WTC11 (cell line): ENCODE measurements around the gene OPRL1.

Experiments
- ARID4B ChIP-seq: sonication (generic); formaldehyde crosslinking; IDR thresholded peaks from 2 replicates; pipeline ENCODE4 v1.8.0; 2023; ENCODE audit warnings: missing genetic modification reagents, mild to moderate bottlenecking, borderline replicate concordance
- CREB1 ChIP-seq: sonication (generic); formaldehyde crosslinking; IDR thresholded peaks from 2 replicates; pipeline ENCODE4 v1.8.0; 2023; ENCODE audit warnings: mild to moderate bottlenecking, missing genetic modification reagents
- CREM ChIP-seq: sonication (generic); formaldehyde crosslinking; IDR thresholded peaks from 2 replicates; pipeline ENCODE4 v1.8.1; 2022; ENCODE audit warnings: mild to moderate bottlenecking, missing genetic modification reagents, moderate library complexity
- FOXJ3 ChIP-seq: sonication (generic); formaldehyde crosslinking; IDR thresholded peaks from 2 replicates; pipeline ENCODE4 v1.9.0; 2021; ENCODE audit warnings: missing genetic modification reagents, mild to moderate bottlenecking, borderline replicate concordance
- FOXP1 ChIP-seq: sonication (generic); formaldehyde crosslinking; IDR thresholded peaks from 2 replicates; pipeline ENCODE4 v1.8.0; 2022; ENCODE audit warnings: missing genetic modification reagents, mild to moderate bottlenecking, moderate library complexity, borderline replicate concordance
- MLX ChIP-seq: sonication (generic); formaldehyde crosslinking; IDR thresholded peaks from 2 replicates; pipeline ENCODE4 v1.8.1; 2023; ENCODE audit warnings: mild to moderate bottlenecking, missing genetic modification reagents, moderate library complexity
- PRRX2 ChIP-seq: fragments of 250-450 bp; sonication (Bioruptor Pico); IDR thresholded peaks from 2 replicates; pipeline ENCODE4 v1.8.0; 2021; ENCODE audit warnings: mild to moderate bottlenecking
- RELA ChIP-seq: sonication (generic); formaldehyde crosslinking; IDR thresholded peaks from 2 replicates; pipeline ENCODE4 v1.8.1; 2022; ENCODE audit warnings: missing genetic modification reagents, mild to moderate bottlenecking, borderline replicate concordance
- TEAD4 ChIP-seq: sonication (generic); formaldehyde crosslinking; IDR thresholded peaks from 2 replicates; pipeline ENCODE4 v1.8.0; 2022; ENCODE audit warnings: mild to moderate bottlenecking, missing genetic modification reagents
- TF ChIP-seq, protein P1 (sequence below): sonication (generic); formaldehyde crosslinking; IDR thresholded peaks from 2 replicates; pipeline ENCODE4 v1.8.0; 2022; ENCODE audit warnings: missing genetic modification reagents
- TF ChIP-seq, protein P2 (sequence below): fragments of 200-600 bp; IDR thresholded peaks from 2 replicates; pipeline ENCODE4 v1.8.0; 2022; ENCODE audit warnings: antibody characterized with exemption
- TF ChIP-seq, protein P3 (sequence below): sonication (generic); formaldehyde crosslinking; IDR thresholded peaks from 2 replicates; pipeline ENCODE4 v1.8.1; 2023; ENCODE audit warnings: mild to moderate bottlenecking, missing genetic modification reagents, moderate library complexity

DNA sequence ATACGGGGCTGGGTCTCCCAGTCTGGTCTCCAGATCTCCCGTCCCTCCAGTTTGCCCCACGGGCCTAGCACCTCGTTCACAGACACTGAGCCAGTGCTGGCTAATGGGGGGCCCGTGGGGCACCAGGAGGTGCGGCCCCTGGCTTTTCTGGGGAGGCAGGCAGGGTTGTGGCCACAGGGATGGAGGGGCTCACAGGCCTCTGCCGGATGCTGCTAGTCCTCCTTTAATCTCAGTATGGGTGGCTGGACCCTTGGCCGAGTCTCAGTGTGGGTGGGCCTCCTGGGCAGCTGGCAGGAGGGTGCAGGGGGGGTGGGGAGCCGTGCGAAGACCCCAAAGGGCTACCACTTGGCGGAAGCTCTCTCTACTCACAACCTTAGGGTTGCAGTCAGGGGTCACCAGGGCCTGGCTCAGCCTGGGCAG lies 28.8 kb upstream of the OPRL1 start:
- TF ChIP-seq, protein P1, sequence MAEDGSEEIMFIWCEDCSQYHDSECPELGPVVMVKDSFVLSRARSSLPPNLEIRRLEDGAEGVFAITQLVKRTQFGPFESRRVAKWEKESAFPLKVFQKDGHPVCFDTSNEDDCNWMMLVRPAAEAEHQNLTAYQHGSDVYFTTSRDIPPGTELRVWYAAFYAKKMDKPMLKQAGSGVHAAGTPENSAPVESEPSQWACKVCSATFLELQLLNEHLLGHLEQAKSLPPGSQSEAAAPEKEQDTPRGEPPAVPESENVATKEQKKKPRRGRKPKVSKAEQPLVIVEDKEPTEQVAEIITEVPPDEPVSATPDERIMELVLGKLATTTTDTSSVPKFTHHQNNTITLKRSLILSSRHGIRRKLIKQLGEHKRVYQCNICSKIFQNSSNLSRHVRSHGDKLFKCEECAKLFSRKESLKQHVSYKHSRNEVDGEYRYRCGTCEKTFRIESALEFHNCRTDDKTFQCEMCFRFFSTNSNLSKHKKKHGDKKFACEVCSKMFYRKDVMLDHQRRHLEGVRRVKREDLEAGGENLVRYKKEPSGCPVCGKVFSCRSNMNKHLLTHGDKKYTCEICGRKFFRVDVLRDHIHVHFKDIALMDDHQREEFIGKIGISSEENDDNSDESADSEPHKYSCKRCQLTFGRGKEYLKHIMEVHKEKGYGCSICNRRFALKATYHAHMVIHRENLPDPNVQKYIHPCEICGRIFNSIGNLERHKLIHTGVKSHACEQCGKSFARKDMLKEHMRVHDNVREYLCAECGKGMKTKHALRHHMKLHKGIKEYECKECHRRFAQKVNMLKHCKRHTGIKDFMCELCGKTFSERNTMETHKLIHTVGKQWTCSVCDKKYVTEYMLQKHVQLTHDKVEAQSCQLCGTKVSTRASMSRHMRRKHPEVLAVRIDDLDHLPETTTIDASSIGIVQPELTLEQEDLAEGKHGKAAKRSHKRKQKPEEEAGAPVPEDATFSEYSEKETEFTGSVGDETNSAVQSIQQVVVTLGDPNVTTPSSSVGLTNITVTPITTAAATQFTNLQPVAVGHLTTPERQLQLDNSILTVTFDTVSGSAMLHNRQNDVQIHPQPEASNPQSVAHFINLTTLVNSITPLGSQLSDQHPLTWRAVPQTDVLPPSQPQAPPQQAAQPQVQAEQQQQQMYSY: no peak
- TF ChIP-seq, protein P2, sequence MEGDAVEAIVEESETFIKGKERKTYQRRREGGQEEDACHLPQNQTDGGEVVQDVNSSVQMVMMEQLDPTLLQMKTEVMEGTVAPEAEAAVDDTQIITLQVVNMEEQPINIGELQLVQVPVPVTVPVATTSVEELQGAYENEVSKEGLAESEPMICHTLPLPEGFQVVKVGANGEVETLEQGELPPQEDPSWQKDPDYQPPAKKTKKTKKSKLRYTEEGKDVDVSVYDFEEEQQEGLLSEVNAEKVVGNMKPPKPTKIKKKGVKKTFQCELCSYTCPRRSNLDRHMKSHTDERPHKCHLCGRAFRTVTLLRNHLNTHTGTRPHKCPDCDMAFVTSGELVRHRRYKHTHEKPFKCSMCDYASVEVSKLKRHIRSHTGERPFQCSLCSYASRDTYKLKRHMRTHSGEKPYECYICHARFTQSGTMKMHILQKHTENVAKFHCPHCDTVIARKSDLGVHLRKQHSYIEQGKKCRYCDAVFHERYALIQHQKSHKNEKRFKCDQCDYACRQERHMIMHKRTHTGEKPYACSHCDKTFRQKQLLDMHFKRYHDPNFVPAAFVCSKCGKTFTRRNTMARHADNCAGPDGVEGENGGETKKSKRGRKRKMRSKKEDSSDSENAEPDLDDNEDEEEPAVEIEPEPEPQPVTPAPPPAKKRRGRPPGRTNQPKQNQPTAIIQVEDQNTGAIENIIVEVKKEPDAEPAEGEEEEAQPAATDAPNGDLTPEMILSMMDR: no peak
- TF ChIP-seq, protein P3, sequence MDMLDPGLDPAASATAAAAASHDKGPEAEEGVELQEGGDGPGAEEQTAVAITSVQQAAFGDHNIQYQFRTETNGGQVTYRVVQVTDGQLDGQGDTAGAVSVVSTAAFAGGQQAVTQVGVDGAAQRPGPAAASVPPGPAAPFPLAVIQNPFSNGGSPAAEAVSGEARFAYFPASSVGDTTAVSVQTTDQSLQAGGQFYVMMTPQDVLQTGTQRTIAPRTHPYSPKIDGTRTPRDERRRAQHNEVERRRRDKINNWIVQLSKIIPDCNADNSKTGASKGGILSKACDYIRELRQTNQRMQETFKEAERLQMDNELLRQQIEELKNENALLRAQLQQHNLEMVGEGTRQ (CRISPR knock-in tag): no peak
- TF ChIP-seq CREB1 (CRISPR knock-in tag) (no peak), RELA (CRISPR knock-in tag) (no peak), PRRX2 (CRISPR knock-in tag) (no peak), FOXJ3 (CRISPR knock-in tag) (no peak), TEAD4 (CRISPR knock-in tag) (no peak), MLX (no peak), CREM (CRISPR knock-in tag) (no peak), FOXP1 (CRISPR knock-in tag) (no peak), ARID4B (no peak)
